ENCODE data around the gene C2orf49. TPM values are rescaled to one million over a fixed set of nuclear protein-coding genes. Genes with fewer than 3 reads are reported as not detected.
"Not testable (repeated sequence)": the region's sequence is repeated elsewhere in the genome, so short reads cannot be mapped to it uniquely, and the experiment has no call there.

Gene C2orf49
- total and polyA plus RNA-seq, 2 experiments from 2014 or later = 16.9 to 19.6 TPM

DNA sequence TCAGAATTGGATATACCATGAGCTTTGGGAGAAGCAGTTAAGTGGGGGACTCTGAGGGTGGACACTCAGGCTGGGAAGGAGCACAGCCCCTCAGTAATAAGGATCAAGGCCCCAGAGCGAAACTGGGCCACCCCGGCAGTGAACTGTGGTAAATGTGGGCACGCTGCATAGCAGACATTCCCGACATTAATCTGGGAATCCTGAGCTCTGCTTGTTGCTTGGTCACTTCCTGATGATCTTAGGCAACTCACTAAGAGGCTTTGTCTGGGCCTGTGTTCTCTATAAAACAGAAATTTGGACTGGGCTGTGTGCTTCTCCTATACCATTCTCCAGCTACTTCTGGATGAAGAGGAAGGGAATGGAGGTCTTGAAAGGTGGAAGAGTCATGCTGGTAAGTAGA lies 12.6 kb upstream of the C2orf49 start:
- Histone ChIP-seq H3K4me1 (ENCODE audit: insufficient read depth) (peaks cover 23% of the 10 kb centered on the region), H3K36me3 (replicated peaks; ENCODE audit: insufficient read depth, low read depth) (no peaks in the 10 kb centered on the region), H3K27ac (peak overlapping the region; percentile 78), H2AFZ (no peak overlapping the region), H3K4me2 (peak overlapping the region; percentile 8), H4K20me1 (ENCODE audit: insufficient read depth, poor library complexity, severe bottlenecking) (no peaks in the 10 kb centered on the region), H3K9me3 (ENCODE audit: low read depth) (no peaks in the 10 kb centered on the region), H3K79me2 (peaks cover 86% of the 10 kb centered on the region), H3K4me3 (no peak overlapping the region), H3K9me2 (replicated peaks; ENCODE audit: insufficient read depth) (no peaks in the 10 kb centered on the region), H3K27me3 (no peaks in the 10 kb centered on the region)
- TF ChIP-seq, protein P1, sequence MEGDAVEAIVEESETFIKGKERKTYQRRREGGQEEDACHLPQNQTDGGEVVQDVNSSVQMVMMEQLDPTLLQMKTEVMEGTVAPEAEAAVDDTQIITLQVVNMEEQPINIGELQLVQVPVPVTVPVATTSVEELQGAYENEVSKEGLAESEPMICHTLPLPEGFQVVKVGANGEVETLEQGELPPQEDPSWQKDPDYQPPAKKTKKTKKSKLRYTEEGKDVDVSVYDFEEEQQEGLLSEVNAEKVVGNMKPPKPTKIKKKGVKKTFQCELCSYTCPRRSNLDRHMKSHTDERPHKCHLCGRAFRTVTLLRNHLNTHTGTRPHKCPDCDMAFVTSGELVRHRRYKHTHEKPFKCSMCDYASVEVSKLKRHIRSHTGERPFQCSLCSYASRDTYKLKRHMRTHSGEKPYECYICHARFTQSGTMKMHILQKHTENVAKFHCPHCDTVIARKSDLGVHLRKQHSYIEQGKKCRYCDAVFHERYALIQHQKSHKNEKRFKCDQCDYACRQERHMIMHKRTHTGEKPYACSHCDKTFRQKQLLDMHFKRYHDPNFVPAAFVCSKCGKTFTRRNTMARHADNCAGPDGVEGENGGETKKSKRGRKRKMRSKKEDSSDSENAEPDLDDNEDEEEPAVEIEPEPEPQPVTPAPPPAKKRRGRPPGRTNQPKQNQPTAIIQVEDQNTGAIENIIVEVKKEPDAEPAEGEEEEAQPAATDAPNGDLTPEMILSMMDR (IDR thresholded peaks at IDR 0.05; ENCODE audit: poor library complexity) = no peak
- TF ChIP-seq EZH2 (IDR thresholded peaks at IDR 0.05; ENCODE audit: borderline replicate concordance) (no peak), EZH2phosphoT487 (IDR thresholded peaks at IDR 0.05; ENCODE audit: low read depth, severe bottlenecking, unreplicated experiment) (no peak)
- 66% methylated on average over 4 of the region's 4 CpGs for WGBS (ENCODE audit: low lambda C conversion rate, missing lambda C conversion rate)
- peak; percentile 19 for DNase-seq (ENCODE audit: low spot score)

DNA sequence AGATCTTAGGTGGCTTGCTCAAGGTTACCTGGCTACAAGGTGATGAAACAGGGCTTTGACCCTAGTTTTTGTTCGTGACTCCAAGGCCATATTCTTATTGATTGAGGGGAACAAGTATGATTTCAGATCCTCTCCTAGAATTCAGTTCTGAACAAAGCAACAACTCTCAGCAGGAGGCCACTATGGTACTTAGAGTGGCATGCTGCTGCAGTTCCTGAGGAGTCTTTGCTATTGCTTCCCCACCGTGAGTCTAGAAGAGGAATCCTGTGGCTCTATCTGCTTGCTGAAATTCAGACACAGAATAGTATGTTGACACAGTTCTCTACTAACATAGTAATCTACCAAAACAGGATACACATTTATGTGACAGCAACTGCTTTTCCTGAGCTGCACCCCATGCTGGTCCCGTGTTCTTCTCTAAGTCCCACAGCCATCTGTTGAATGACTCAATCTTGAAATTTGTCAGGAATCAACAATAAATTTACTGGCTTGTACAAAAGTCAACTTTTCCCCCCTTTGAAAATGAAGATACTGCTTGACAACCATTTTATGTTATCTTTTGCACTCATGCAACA lies 11.9 kb upstream of the C2orf49 start:
- 71% methylated on average over 3 of the region's 3 CpGs for WGBS (ENCODE audit: low lambda C conversion rate, missing lambda C conversion rate)
- DNase-seq (ENCODE audit: low spot score) = no peak
- no peaks in the 10 kb centered on the region for H3K36me3 ChIP-seq (replicated peaks; ENCODE audit: insufficient read depth, low read depth)
- no peaks in the 10 kb centered on the region for H3K9me2 ChIP-seq (replicated peaks; ENCODE audit: insufficient read depth)
- H3K79me2 ChIP-seq = peaks cover 81% of the 10 kb centered on the region
- H3K9me3 ChIP-seq (ENCODE audit: low read depth) = no peaks in the 10 kb centered on the region
- H3K27me3 ChIP-seq = no peaks in the 10 kb centered on the region
- peak overlapping the region; percentile 8 for H3K4me2 ChIP-seq
- H3K4me3 ChIP-seq = no peak overlapping the region
- H3K4me1 ChIP-seq (ENCODE audit: insufficient read depth) = peaks cover 26% of the 10 kb centered on the region
- no peaks in the 10 kb centered on the region for H4K20me1 ChIP-seq (ENCODE audit: insufficient read depth, poor library complexity, severe bottlenecking)
- no peak for TF ChIP-seq EZH2 (IDR thresholded peaks at IDR 0.05; ENCODE audit: borderline replicate concordance)
- TF ChIP-seq, protein P1 (IDR thresholded peaks at IDR 0.05; ENCODE audit: poor library complexity) = no peak
- no peak for TF ChIP-seq EZH2phosphoT487 (IDR thresholded peaks at IDR 0.05; ENCODE audit: low read depth, severe bottlenecking, unreplicated experiment)
- no peak overlapping the region for H2AFZ ChIP-seq
- H3K27ac ChIP-seq = peak overlapping the region; percentile 78

DNA sequence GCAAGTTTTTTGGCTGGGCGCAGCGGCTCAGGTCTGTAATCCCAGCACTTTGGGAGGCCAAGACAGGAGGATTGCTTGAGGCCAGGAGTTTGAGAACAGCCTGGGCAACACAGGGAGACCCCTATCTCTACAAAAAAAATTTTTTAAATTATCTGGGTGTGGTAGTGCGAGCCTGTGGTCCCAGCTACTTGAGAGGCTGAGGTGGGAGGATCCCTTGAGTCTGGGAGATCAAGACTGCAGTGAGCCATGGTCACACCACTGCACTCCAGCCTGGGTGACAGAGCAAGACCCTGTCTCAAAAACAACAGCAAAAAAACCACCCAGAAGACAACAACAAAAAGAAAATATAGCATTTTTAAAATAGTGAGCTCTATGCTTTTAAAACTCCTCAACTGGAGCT lies 10.1 kb upstream of the C2orf49 start:
- WGBS (ENCODE audit: low lambda C conversion rate, missing lambda C conversion rate) = 93% methylated on average over 3 of the region's 3 CpGs
- H3K27me3 ChIP-seq; DNase-seq (ENCODE audit: low spot score); H3K36me3 ChIP-seq (replicated peaks; ENCODE audit: insufficient read depth, low read depth); H2AFZ ChIP-seq; H3K9me2 ChIP-seq (replicated peaks; ENCODE audit: insufficient read depth); H3K27ac ChIP-seq; H4K20me1 ChIP-seq (ENCODE audit: insufficient read depth, poor library complexity, severe bottlenecking); H3K9me3 ChIP-seq (ENCODE audit: low read depth); H3K4me3 ChIP-seq: not testable (repeated sequence)
- Histone ChIP-seq H3K4me1 (ENCODE audit: insufficient read depth) (peaks cover 25% of the 10 kb centered on the region), H3K79me2 (peaks cover 80% of the 10 kb centered on the region), H3K4me2 (peak overlapping the region; percentile 91)

DNA sequence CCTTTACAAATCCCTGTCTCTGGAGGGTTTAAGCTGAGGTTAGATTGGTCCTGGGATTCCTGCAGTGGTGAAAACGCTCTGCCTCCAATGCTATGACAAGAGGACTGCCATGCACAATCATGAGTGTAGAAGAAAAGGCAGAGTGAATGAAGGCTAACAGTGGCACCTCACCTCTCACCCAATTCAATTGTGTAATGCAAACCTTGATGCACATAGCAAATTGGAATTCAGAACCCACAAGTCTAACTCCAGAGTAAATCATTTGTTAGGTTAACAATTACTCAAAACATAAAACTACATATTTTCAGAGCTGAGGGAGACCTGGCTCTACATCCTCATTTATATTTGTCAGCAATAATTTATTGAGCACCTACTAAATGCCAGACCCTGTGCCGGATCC lies 9.7 kb upstream of the C2orf49 start:
- Histone ChIP-seq H3K79me2 (peaks cover 76% of the 10 kb centered on the region), H3K4me2 (peak overlapping the region; percentile 91), H3K9me2 (replicated peaks; ENCODE audit: insufficient read depth) (no peaks in the 10 kb centered on the region), H3K9me3 (ENCODE audit: low read depth) (no peaks in the 10 kb centered on the region), H3K4me1 (ENCODE audit: insufficient read depth) (peaks cover 25% of the 10 kb centered on the region), H2AFZ (no peak overlapping the region), H3K27me3 (no peaks in the 10 kb centered on the region), H3K4me3 (no peak overlapping the region), H3K36me3 (replicated peaks; ENCODE audit: insufficient read depth, low read depth) (no peaks in the 10 kb centered on the region), H4K20me1 (ENCODE audit: insufficient read depth, poor library complexity, severe bottlenecking) (no peaks in the 10 kb centered on the region), H3K27ac (no peak overlapping the region)
- 92% methylated on average over 2 of the region's 2 CpGs for whole genome bisulfite sequencing (ENCODE audit: low lambda C conversion rate, missing lambda C conversion rate)
- TF ChIP-seq, protein P1 (IDR thresholded peaks at IDR 0.05; ENCODE audit: poor library complexity) = no peak
- TF ChIP-seq EZH2 (IDR thresholded peaks at IDR 0.05; ENCODE audit: borderline replicate concordance) (no peak), EZH2phosphoT487 (IDR thresholded peaks at IDR 0.05; ENCODE audit: low read depth, severe bottlenecking, unreplicated experiment) (no peak)
- no peak for DNase-seq (ENCODE audit: low spot score)

Data from hepatocyte (in vitro differentiated cells).